ENCODE results near the gene UNC5A.

DNA sequence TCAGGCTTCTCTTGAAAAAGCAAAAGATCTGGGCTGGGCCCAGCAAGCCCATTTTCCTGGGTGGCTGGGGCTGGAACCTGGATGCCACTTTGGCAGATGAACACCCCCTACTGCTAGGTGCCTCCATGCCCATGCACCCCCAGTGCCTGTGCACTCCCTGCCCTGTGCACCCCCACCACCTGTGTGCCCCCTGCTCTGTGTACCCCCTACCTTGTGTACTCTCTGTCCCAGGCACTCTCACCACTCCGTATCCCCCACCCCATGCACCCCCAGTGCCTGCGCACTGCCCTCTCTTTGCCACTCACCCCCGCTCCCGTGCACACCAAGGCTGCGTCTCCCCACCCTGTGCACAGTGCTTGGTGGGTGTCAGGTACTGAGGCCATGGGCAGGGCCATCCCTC, 14.2 kb downstream of the UNC5A start:
- TF ChIP-seq GATA3 (IDR thresholded peaks at IDR 0.05; ENCODE audit: low read depth, low read length): no peak
- no peak for TF ChIP-seq GATA2 (IDR thresholded peaks at IDR 0.05; ENCODE audit: low read depth, low read length)
